Caco-2 (cell line): ENCODE measurements around the gene ZC3H18. TPM values are rescaled to one million over a fixed set of nuclear protein-coding genes. Genes with fewer than 3 reads are reported as not detected.

ENCODE experiments used
- BruUV-seq: library from RNA; stranded (reverse); fragments of 400-500 nt; replicated peaks from 2 replicates; lab custom pipeline; 2021; lab: Mats Ljungman, UMichigan
- CTCF ChIA-PET: fragments of 300-600 bp; sonication (Branson Sonifier 250); formaldehyde crosslinking; loops from one replicate; lab custom pipeline; 2022; ENCODE audit warnings: antibody characterized with exemption; lab: Charles Lee
- POLR2A ChIA-PET: fragments of 300-600 bp; sonication (Branson Sonifier 250); formaldehyde crosslinking; loops from one replicate; lab custom pipeline; 2022; ENCODE audit warnings: antibody characterized with exemption; lab: Charles Lee
- DNase-seq, 2 experiments: peaks; one replicate each; pipeline versions ENCODE4 v3.0.0 to v3.0.0-alpha.2; 2020 to 2022
- H3K27me3 ChIP-seq: replicated peaks from 2 replicates; pipeline ENCODE4 v1.6.0; 2011; ENCODE audit warnings: low read length; ENCODE audit not compliant: control insufficient read depth, insufficient read depth
- H3K36me3 ChIP-seq: 2 replicates; pipeline ENCODE4 v1.5.1; 2011; ENCODE audit warnings: low read length; ENCODE audit not compliant: control insufficient read depth, insufficient read depth
- H3K4me1 ChIP-seq: fragments of 250-450 bp; sonication (Bioruptor Pico); 2 replicates; pipeline ENCODE4 v1.5.1; 2020; ENCODE audit warnings: mild to moderate bottlenecking
- H3K4me3 ChIP-seq: 2 replicates; pipeline ENCODE4 v1.5.1; 2011; ENCODE audit warnings: low read depth, mild to moderate bottlenecking, control low read depth, low read length
- H3K9me3 ChIP-seq: fragments of 250-450 bp; sonication (Bioruptor Pico); 2 replicates; pipeline ENCODE4 v1.5.1; 2020; ENCODE audit warnings: mild to moderate bottlenecking, moderate library complexity
- H3K27ac Mint-ChIP-seq: one replicate; pipeline ENCODE4 v1.8.0; 2022; ENCODE audit warnings: mixed read lengths; ENCODE audit not compliant: unreplicated experiment
- H3K27me3 Mint-ChIP-seq: one replicate; pipeline ENCODE4 v1.8.0; 2022; ENCODE audit warnings: mixed read lengths; ENCODE audit not compliant: insufficient read depth, unreplicated experiment
- H3K36me3 Mint-ChIP-seq: one replicate; pipeline ENCODE4 v1.8.0; 2022; ENCODE audit warnings: mild to moderate bottlenecking, mixed read lengths; ENCODE audit not compliant: insufficient read depth, unreplicated experiment
- H3K4me1 Mint-ChIP-seq: one replicate; pipeline ENCODE4 v1.8.0; 2022; ENCODE audit warnings: low read depth, mixed read lengths; ENCODE audit not compliant: unreplicated experiment
- H3K4me3 Mint-ChIP-seq: one replicate; pipeline ENCODE4 v1.8.0; 2022; ENCODE audit warnings: mild to moderate bottlenecking, moderate library complexity, mixed read lengths; ENCODE audit not compliant: unreplicated experiment
- H3K9me3 Mint-ChIP-seq: one replicate; pipeline ENCODE4 v1.8.0; 2022; ENCODE audit warnings: mixed read lengths; ENCODE audit not compliant: unreplicated experiment
- CTCF ChIP-seq, 2 experiments: fragments of 200-600 bp in 1 of 2; IDR thresholded peaks; 1 replicate in 1 of 2; 2 replicates in 1 of 2; pipeline versions ENCODE4 v1.5.1 to v1.8.0; 2011 to 2022; ENCODE audit warnings: antibody characterized with exemption in 1 of 2, control low read depth in 1 of 2, inconsistent platforms in 1 of 2, low read depth in 1 of 2, low read length in 1 of 2, mild to moderate bottlenecking in 1 of 2, moderate library complexity in 1 of 2; ENCODE audit not compliant: insufficient read depth in 1 of 2, severe bottlenecking in 1 of 2, unreplicated experiment in 1 of 2
- intact Hi-C: fragments of 100-400 bp; cut with micrococcal nuclease; formaldehyde crosslinking; loops from one replicate; pipeline ENCODE4 v1.10.0; 2022; ENCODE audit not compliant: unreplicated experiment
- total RNA-seq: library from RNA; stranded (reverse); gene quantifications from 2 replicates; pipeline ENCODE4 v1.2.3, GENCODE V29; 2022

Gene ZC3H18
- total RNA-seq, 1 experiment from 2014 or later = 82.0 TPM

DNA sequence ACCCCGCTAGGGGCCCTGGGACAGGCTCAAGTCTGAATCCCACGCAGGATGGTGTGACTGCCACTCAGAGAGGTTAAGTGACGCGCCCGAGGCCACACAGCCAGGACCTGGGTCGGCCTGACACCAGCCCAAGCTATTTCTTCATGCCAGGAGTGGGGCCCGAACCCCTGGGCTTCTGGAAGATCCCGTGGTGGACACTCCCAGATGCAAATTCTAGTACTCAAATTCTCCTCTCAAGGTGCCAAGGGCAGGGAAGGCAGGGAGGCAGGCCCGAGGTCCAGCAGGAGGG, 73.4 kb downstream of the ZC3H18 start:
- no peak for TF ChIP-seq CTCF (IDR thresholded peaks at IDR 0.05; ENCODE audit: insufficient read depth in 1 of 2, low read depth in 1 of 2, low read length in 1 of 2, severe bottlenecking in 1 of 2, unreplicated experiment in 1 of 2)
- Mint-ChIP-seq H3K27me3 (no peaks in the 10 kb centered on the region), H3K4me1 (no peaks in the 10 kb centered on the region), H3K36me3 (peaks cover 49% of the 10 kb centered on the region), H3K9me3 (no peaks in the 10 kb centered on the region), H3K4me3 (no peak overlapping the region), H3K27ac (no peak overlapping the region)
- CTCF ChIA-PET = no interaction called here
- intact Hi-C loops = no loop called here
- H3K9me3 ChIP-seq = no peaks in the 10 kb centered on the region
- no peak overlapping the region for H3K4me3 ChIP-seq
- POLR2A ChIA-PET = no interaction called here
- no peak for DNase-seq
- BruUV-seq = no TSS peak
- H3K27me3 ChIP-seq = no peaks in the 10 kb centered on the region
- H3K36me3 ChIP-seq = 0 out of 2 replicates have a peak, but pooled peaks cover 1% of the 10 kb centered on the region
- H3K4me1 ChIP-seq = peaks cover 9% of the 10 kb centered on the region; the same call in 1 of the 2 replicates

DNA sequence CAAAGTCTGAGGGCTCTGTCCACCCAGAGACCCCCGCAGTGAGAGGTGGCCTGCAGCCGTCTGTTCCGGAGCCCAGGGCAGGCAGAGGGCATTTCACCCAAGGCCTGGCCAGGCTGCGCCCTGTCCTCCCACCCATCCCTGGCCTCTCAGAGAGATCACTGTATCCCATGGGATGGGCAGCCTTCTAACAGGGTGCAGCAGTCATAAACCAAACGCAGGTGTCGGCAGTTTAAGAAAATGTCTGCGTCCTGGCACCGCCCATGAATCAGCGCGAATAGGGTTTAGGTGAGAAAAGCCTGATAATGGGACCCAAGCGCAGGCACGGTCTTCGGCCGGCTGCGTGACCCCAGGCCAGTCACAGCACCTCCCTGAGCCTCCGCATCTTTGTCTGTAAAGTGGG, 75.3 kb downstream of the ZC3H18 start:
- Mint-ChIP-seq H3K4me3 (no peak overlapping the region), H3K4me1 (peaks cover 6% of the 10 kb centered on the region), H3K36me3 (peaks cover 48% of the 10 kb centered on the region), H3K27ac (no peak overlapping the region), H3K9me3 (no peaks in the 10 kb centered on the region), H3K27me3 (no peaks in the 10 kb centered on the region)
- intact Hi-C loops = no loop called here
- no peak for DNase-seq
- Histone ChIP-seq H3K4me3 (no peak overlapping the region), H3K4me1 (peaks cover 6% of the 10 kb centered on the region; the same call in 1 of the 2 replicates), H3K9me3 (no peaks in the 10 kb centered on the region), H3K36me3 (0 out of 2 replicates have a peak, but pooled peaks cover 1% of the 10 kb centered on the region), H3K27me3 (no peaks in the 10 kb centered on the region)
- POLR2A ChIA-PET = no interaction called here
- CTCF ChIA-PET = no interaction called here
- no TSS peak for BruUV-seq
- no peak for TF ChIP-seq CTCF (IDR thresholded peaks at IDR 0.05; ENCODE audit: insufficient read depth in 1 of 2, low read depth in 1 of 2, low read length in 1 of 2, severe bottlenecking in 1 of 2, unreplicated experiment in 1 of 2)

- Histone ChIP-seq H3K27me3 (no peaks in the 10 kb centered on the region), H3K9me3 (no peaks in the 10 kb centered on the region), H3K36me3 (0 out of 2 replicates have a peak, but pooled peaks cover 1% of the 10 kb centered on the region), H3K4me1 (peaks cover 6% of the 10 kb centered on the region; the same call in 1 of the 2 replicates), H3K4me3 (no peak overlapping the region)
- BruUV-seq = no TSS peak
- CTCF ChIA-PET = no interaction called here
- Mint-ChIP-seq H3K36me3 (peaks cover 50% of the 10 kb centered on the region), H3K4me1 (peaks cover 6% of the 10 kb centered on the region), H3K9me3 (no peaks in the 10 kb centered on the region), H3K27ac (no peak overlapping the region), H3K27me3 (no peaks in the 10 kb centered on the region), H3K4me3 (no peak overlapping the region)
- no peak for DNase-seq
- POLR2A ChIA-PET = no interaction called here
- intact Hi-C loops = no loop called here
- TF ChIP-seq CTCF (IDR thresholded peaks at IDR 0.05; ENCODE audit: insufficient read depth in 1 of 2, low read depth in 1 of 2, low read length in 1 of 2, severe bottlenecking in 1 of 2, unreplicated experiment in 1 of 2) = no peak
These were observed 75.7 kb downstream of the ZC3H18 start for GRCh38 chr16:88645941-88646340.
